ENCODE results near the gene NRAP. TPM values are rescaled to one million over a fixed set of nuclear protein-coding genes. Genes with fewer than 3 reads are reported as not detected.

The NRAP gene
- total and polyA plus RNA-seq, 7 experiments from 2014 or later: not detected

- POLR2A ChIA-PET: no interaction called here
- H3K9me3 Mint-ChIP-seq: peaks cover 0 to 1% (median 0%) of the 10 kb centered on the region in 11 donors
- Histone ChIP-seq H3K9me3 (ENCODE audit: control insufficient read depth in 2 of 3, low read length in 3 of 3) (no peaks in the 10 kb centered on the region), H3K4me3 (ENCODE audit: low read length) (no peak overlapping the region), H3K36me3 (ENCODE audit: control insufficient read depth in 2 of 3, insufficient read depth in 3 of 3, low read length in 3 of 3) (no peaks in the 10 kb centered on the region), H3K27ac (ENCODE audit: low read depth, low read length) (no peak overlapping the region), H3K27me3 (ENCODE audit: control insufficient read depth in 2 of 2, insufficient read depth in 2 of 2, low read length in 2 of 2) (no peaks in the 10 kb centered on the region), H3K4me1 (ENCODE audit: control insufficient read depth in 2 of 2, insufficient read depth in 2 of 2, low read length in 2 of 2) (no peaks in the 10 kb centered on the region)
- no peaks in the 10 kb centered on the region for H3K36me3 Mint-ChIP-seq
- peaks cover 0 to 6% (median 0%) of the 10 kb centered on the region in 7 donors for H3K4me1 Mint-ChIP-seq
- peaks cover 0 to 13% (median 0%) of the 10 kb centered on the region in 5 donors for H3K27me3 Mint-ChIP-seq
- no peak overlapping the region for H3K4me3 Mint-ChIP-seq
- ATAC-seq: no peak
- CTCF ChIA-PET: no interaction called here
- DNase-seq: no peak
- intact Hi-C loops (cut with micrococcal nuclease): no loop called here
- H3K27ac Mint-ChIP-seq: no peak overlapping the region
Observed at GRCh38 chr10:113594652-113595051, 69.2 kb downstream of the NRAP start.

GRCh38 chr10:113592380-113592779, 71.5 kb downstream of the NRAP start:
- Histone ChIP-seq H3K27ac (ENCODE audit: low read depth, low read length) (no peak overlapping the region), H3K36me3 (ENCODE audit: control insufficient read depth in 2 of 3, insufficient read depth in 3 of 3, low read length in 3 of 3) (no peaks in the 10 kb centered on the region), H3K4me1 (ENCODE audit: control insufficient read depth in 2 of 2, insufficient read depth in 2 of 2, low read length in 2 of 2) (no peaks in the 10 kb centered on the region), H3K4me3 (ENCODE audit: low read length) (no peak overlapping the region), H3K9me3 (ENCODE audit: control insufficient read depth in 2 of 3, low read length in 3 of 3) (no peaks in the 10 kb centered on the region), H3K27me3 (ENCODE audit: control insufficient read depth in 2 of 2, insufficient read depth in 2 of 2, low read length in 2 of 2) (no peaks in the 10 kb centered on the region)
- ATAC-seq (no peak), DNase-seq (no peak)
- intact Hi-C loops (cut with micrococcal nuclease): no loop called here
- no peak overlapping the region for H3K4me3 Mint-ChIP-seq
- H3K36me3 Mint-ChIP-seq: no peaks in the 10 kb centered on the region
- ChIA-PET POLR2A (no interaction called here), CTCF (no interaction called here)
- H3K27ac Mint-ChIP-seq: no peak overlapping the region
- peaks cover 0 to 13% (median 0%) of the 10 kb centered on the region in 5 donors for H3K27me3 Mint-ChIP-seq
- H3K4me1 Mint-ChIP-seq: peaks cover 0 to 6% (median 0%) of the 10 kb centered on the region in 7 donors
- peaks cover 0 to 1% (median 0%) of the 10 kb centered on the region in 11 donors for H3K9me3 Mint-ChIP-seq

GRCh38 chr10:113590581-113590980, 73.3 kb downstream of the NRAP start:
- Histone ChIP-seq H3K4me3 (ENCODE audit: low read length) (no peak overlapping the region), H3K36me3 (ENCODE audit: control insufficient read depth in 2 of 3, insufficient read depth in 3 of 3, low read length in 3 of 3) (no peaks in the 10 kb centered on the region), H3K9me3 (ENCODE audit: control insufficient read depth in 2 of 3, low read length in 3 of 3) (no peaks in the 10 kb centered on the region), H3K27ac (ENCODE audit: low read depth, low read length) (no peak overlapping the region), H3K4me1 (ENCODE audit: control insufficient read depth in 2 of 2, insufficient read depth in 2 of 2, low read length in 2 of 2) (no peaks in the 10 kb centered on the region), H3K27me3 (ENCODE audit: control insufficient read depth in 2 of 2, insufficient read depth in 2 of 2, low read length in 2 of 2) (no peaks in the 10 kb centered on the region)
- Mint-ChIP-seq H3K36me3 (no peaks in the 10 kb centered on the region), H3K27ac (no peak overlapping the region), H3K9me3 (peaks cover 0 to 1% (median 0%) of the 10 kb centered on the region in 11 donors), H3K4me1 (peaks cover 0 to 6% (median 0%) of the 10 kb centered on the region in 7 donors), H3K4me3 (no peak overlapping the region), H3K27me3 (peaks cover 0 to 13% (median 0%) of the 10 kb centered on the region in 5 donors)
- ATAC-seq (no peak), DNase-seq (no peak)
- intact Hi-C loops (cut with micrococcal nuclease): no loop called here
- ChIA-PET CTCF (interaction anchor here (0.7 kb wide), 1 partner anchor 139 kb away, joined by 3 read pairs; no protein-coding TSS in a partner anchor), POLR2A (no interaction called here)

- Mint-ChIP-seq H3K27ac (no peak overlapping the region), H3K9me3 (peaks cover 0 to 1% (median 0%) of the 10 kb centered on the region in 11 donors), H3K27me3 (peaks cover 0 to 15% (median 6%) of the 10 kb centered on the region in 5 donors), H3K36me3 (no peaks in the 10 kb centered on the region), H3K4me1 (peaks cover 0 to 6% (median 0%) of the 10 kb centered on the region in 7 donors), H3K4me3 (no peak overlapping the region)
- ATAC-seq (no peak), DNase-seq (no peak)
- POLR2A ChIA-PET: no interaction called here
- Histone ChIP-seq H3K4me1 (ENCODE audit: control insufficient read depth in 2 of 2, insufficient read depth in 2 of 2, low read length in 2 of 2) (no peaks in the 10 kb centered on the region), H3K9me3 (ENCODE audit: control insufficient read depth in 2 of 3, low read length in 3 of 3) (no peaks in the 10 kb centered on the region), H3K4me3 (ENCODE audit: low read length) (no peak overlapping the region), H3K27me3 (ENCODE audit: control insufficient read depth in 2 of 2, insufficient read depth in 2 of 2, low read length in 2 of 2) (no peaks in the 10 kb centered on the region), H3K36me3 (ENCODE audit: control insufficient read depth in 2 of 3, insufficient read depth in 3 of 3, low read length in 3 of 3) (no peaks in the 10 kb centered on the region), H3K27ac (ENCODE audit: low read depth, low read length) (no peak overlapping the region)
- intact Hi-C loops (cut with micrococcal nuclease): no loop called here
- CTCF ChIA-PET: no interaction called here
Observed at GRCh38 chr10:113589201-113589770, 74.6 kb downstream of the NRAP start.

GRCh38 chr10:113585949-113586348, 77.9 kb downstream of the NRAP start:
- DNase-seq (no peak), ATAC-seq (no peak)
- POLR2A ChIA-PET: no interaction called here
- H3K4me1 Mint-ChIP-seq: no peaks in the 10 kb centered on the region
- no peak overlapping the region for H3K4me3 Mint-ChIP-seq
- Histone ChIP-seq H3K36me3 (ENCODE audit: control insufficient read depth in 2 of 3, insufficient read depth in 3 of 3, low read length in 3 of 3) (no peaks in the 10 kb centered on the region), H3K27ac (ENCODE audit: low read depth, low read length) (no peak overlapping the region), H3K4me1 (ENCODE audit: control insufficient read depth in 2 of 2, insufficient read depth in 2 of 2, low read length in 2 of 2) (no peaks in the 10 kb centered on the region), H3K4me3 (ENCODE audit: low read length) (no peak overlapping the region), H3K27me3 (ENCODE audit: control insufficient read depth in 2 of 2, insufficient read depth in 2 of 2, low read length in 2 of 2) (no peaks in the 10 kb centered on the region), H3K9me3 (ENCODE audit: control insufficient read depth in 2 of 3, low read length in 3 of 3) (no peaks in the 10 kb centered on the region)
- no peaks in the 10 kb centered on the region for H3K36me3 Mint-ChIP-seq
- intact Hi-C loops (cut with micrococcal nuclease): no loop called here
- peaks cover 2 to 22% (median 19%) of the 10 kb centered on the region in 5 donors for H3K27me3 Mint-ChIP-seq
- H3K27ac Mint-ChIP-seq: no peak overlapping the region
- peaks cover 0 to 2% (median 0%) of the 10 kb centered on the region in 11 donors for H3K9me3 Mint-ChIP-seq
- CTCF ChIA-PET: no interaction called here

GRCh38 chr10:113583571-113583970, 80.3 kb downstream of the NRAP start:
- H3K9me3 ChIP-seq (ENCODE audit: control insufficient read depth in 2 of 3, low read length in 3 of 3): no peaks in the 10 kb centered on the region
- intact Hi-C loops (cut with micrococcal nuclease): no loop called here
- no peaks in the 10 kb centered on the region for H3K36me3 ChIP-seq (ENCODE audit: control insufficient read depth in 2 of 3, insufficient read depth in 3 of 3, low read length in 3 of 3)
- H3K27ac Mint-ChIP-seq: no peak overlapping the region
- H3K4me1 ChIP-seq (ENCODE audit: control insufficient read depth in 2 of 2, insufficient read depth in 2 of 2, low read length in 2 of 2): no peaks in the 10 kb centered on the region
- H3K36me3 Mint-ChIP-seq: no peaks in the 10 kb centered on the region
- H3K27me3 ChIP-seq (ENCODE audit: control insufficient read depth in 2 of 2, insufficient read depth in 2 of 2, low read length in 2 of 2): no peaks in the 10 kb centered on the region
- H3K4me1 Mint-ChIP-seq: no peaks in the 10 kb centered on the region
- DNase-seq: no peak
- peaks cover 0 to 2% (median 0%) of the 10 kb centered on the region in 11 donors for H3K9me3 Mint-ChIP-seq
- no peak overlapping the region for H3K4me3 ChIP-seq (ENCODE audit: low read length)
- no peak for ATAC-seq
- no peak overlapping the region for H3K4me3 Mint-ChIP-seq
- H3K27me3 Mint-ChIP-seq: peaks cover 2 to 25% (median 21%) of the 10 kb centered on the region in 5 donors
- CTCF ChIA-PET: no interaction called here
- no peak overlapping the region for H3K27ac ChIP-seq (ENCODE audit: low read depth, low read length)
- POLR2A ChIA-PET: no interaction called here

- no peaks in the 10 kb centered on the region for H3K36me3 Mint-ChIP-seq
- Histone ChIP-seq H3K27ac (ENCODE audit: low read depth, low read length) (no peak overlapping the region), H3K4me3 (ENCODE audit: low read length) (no peak overlapping the region), H3K27me3 (ENCODE audit: control insufficient read depth in 2 of 2, insufficient read depth in 2 of 2, low read length in 2 of 2) (no peaks in the 10 kb centered on the region), H3K36me3 (ENCODE audit: control insufficient read depth in 2 of 3, insufficient read depth in 3 of 3, low read length in 3 of 3) (no peaks in the 10 kb centered on the region), H3K4me1 (ENCODE audit: control insufficient read depth in 2 of 2, insufficient read depth in 2 of 2, low read length in 2 of 2) (no peaks in the 10 kb centered on the region), H3K9me3 (ENCODE audit: control insufficient read depth in 2 of 3, low read length in 3 of 3) (no peaks in the 10 kb centered on the region)
- ChIA-PET CTCF (no interaction called here), POLR2A (no interaction called here)
- intact Hi-C loops (cut with micrococcal nuclease): no loop called here
- DNase-seq (no peak), ATAC-seq (no peak)
- peaks cover 0 to 2% (median 0%) of the 10 kb centered on the region in 11 donors for H3K9me3 Mint-ChIP-seq
- no peak overlapping the region for H3K27ac Mint-ChIP-seq
- H3K27me3 Mint-ChIP-seq: peaks cover 2 to 31% (median 21%) of the 10 kb centered on the region in 5 donors
- no peaks in the 10 kb centered on the region for H3K4me1 Mint-ChIP-seq
- H3K4me3 Mint-ChIP-seq: no peak overlapping the region
Observed at GRCh38 chr10:113581092-113581491, 82.7 kb downstream of the NRAP start.

Measured in naive thymus-derived CD4-positive, alpha-beta T cell (primary cell).